ENCODE measurements around the gene CHAF1B. TPM values are rescaled to one million over a fixed set of nuclear protein-coding genes. Genes with fewer than 3 reads are reported as not detected.
A peak's percentile ranks its signal among the peaks of the same experiment; 100 is the strongest.

The CHAF1B gene
- polyA plus RNA-seq, 1 of the 3 experiments (the other 2 are of a cell fraction), result 6.8 TPM

DNA sequence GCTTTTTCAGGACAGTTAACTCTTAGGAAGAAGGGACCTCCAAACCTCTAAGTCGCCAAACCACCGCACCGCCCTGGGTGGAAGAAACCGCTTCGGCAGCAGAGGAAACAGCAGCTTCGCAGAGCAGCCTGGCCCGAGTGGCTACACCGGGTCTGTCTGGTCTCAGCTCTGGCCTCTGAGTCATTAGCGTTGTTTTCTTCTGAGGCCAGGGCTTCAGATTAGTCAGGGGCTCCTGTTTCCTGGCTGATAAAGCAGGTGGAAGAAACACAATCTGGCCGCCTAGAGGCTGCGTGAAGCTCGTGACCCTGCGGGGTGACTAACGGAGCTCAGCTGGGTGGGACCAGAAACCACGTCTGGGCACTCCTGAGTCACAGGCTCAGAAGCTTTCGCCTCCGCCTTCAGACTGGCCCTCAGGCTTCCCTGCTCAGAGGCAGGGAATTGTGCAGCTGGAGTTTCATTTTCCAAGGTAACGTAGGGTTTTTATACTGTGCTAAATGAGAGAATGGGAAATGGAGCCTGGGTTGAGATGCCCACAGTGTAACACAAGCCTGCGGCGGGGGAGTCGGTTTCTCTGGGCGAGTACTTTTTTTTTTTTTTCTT, 44.9 kb downstream of the CHAF1B start:
- peak overlapping the region; percentile 54 to 89 for H3K27ac ChIP-seq (ENCODE audit: low read depth in 2 of 2, low read length in 1 of 2)
- peaks cover 6 to 7% of the 10 kb centered on the region in 2 experiments; a peak in 2 of 4 replicates for H3K4me1 ChIP-seq (ENCODE audit: control insufficient read depth in 1 of 2, insufficient read depth in 2 of 2, low read depth in 1 of 2, low read length in 1 of 2)
- H3K9me3 ChIP-seq, result no peaks in the 10 kb centered on the region
- peak overlapping the region; percentile 4 to 36; a peak in 3 of 4 replicates for H3K4me3 ChIP-seq (ENCODE audit: low read depth in 2 of 2, low read length in 1 of 2)
- H3K9ac ChIP-seq, result peak overlapping the region; percentile 66
- peak overlapping the region; percentile 64 for H3K4me2 ChIP-seq
- DNase-seq, result peak; percentile 65
- peak overlapping the region; percentile 75 for H2AFZ ChIP-seq (ENCODE audit: low read depth)
- POLR2A ChIA-PET, result no interaction called here
- CTCF ChIA-PET, result interaction anchor here (0.8 to 2.1 kb wide), 4 partner anchors 9 to 74 kb away, joined by 3 to 9 read pairs (median 4); no protein-coding TSS in a partner anchor
- 8% methylated on average over 19 of the region's 22 CpGs for WGBS (ENCODE audit: low lambda C conversion rate)
- no peaks in the 10 kb centered on the region for H3K36me3 ChIP-seq (replicated peaks in 1 of 2; ENCODE audit: control insufficient read depth in 1 of 2, insufficient read depth in 2 of 2, low read length in 1 of 2)
- no peaks in the 10 kb centered on the region for H3K9me2 ChIP-seq
- no peaks in the 10 kb centered on the region for H4K20me1 ChIP-seq (ENCODE audit: insufficient read depth)
- peaks cover 12% of the 10 kb centered on the region for H3F3A ChIP-seq (replicated peaks; ENCODE audit: insufficient read depth)
- peaks cover 15% of the 10 kb centered on the region; the same call in 1 of the 2 replicates for H3K79me2 ChIP-seq (ENCODE audit: insufficient read depth)
- no peaks in the 10 kb centered on the region for H3K27me3 ChIP-seq (ENCODE audit: insufficient read depth)
- TF ChIP-seq, protein P1, sequence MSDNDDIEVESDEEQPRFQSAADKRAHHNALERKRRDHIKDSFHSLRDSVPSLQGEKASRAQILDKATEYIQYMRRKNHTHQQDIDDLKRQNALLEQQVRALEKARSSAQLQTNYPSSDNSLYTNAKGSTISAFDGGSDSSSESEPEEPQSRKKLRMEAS (IDR thresholded peaks at IDR 0.05; ENCODE audit: low read depth), result peak; percentile 84
- TF ChIP-seq, protein P2, sequence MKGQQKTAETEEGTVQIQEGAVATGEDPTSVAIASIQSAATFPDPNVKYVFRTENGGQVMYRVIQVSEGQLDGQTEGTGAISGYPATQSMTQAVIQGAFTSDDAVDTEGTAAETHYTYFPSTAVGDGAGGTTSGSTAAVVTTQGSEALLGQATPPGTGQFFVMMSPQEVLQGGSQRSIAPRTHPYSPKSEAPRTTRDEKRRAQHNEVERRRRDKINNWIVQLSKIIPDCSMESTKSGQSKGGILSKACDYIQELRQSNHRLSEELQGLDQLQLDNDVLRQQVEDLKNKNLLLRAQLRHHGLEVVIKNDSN (IDR thresholded peaks at IDR 0.05; ENCODE audit: borderline replicate concordance, low read depth), result peak; percentile 54; the same call in 1 of the 2 replicates
- no peak for TF ChIP-seq MEF2A (IDR thresholded peaks at IDR 0.05; ENCODE audit: borderline replicate concordance, low read depth)
- peak; percentile 67; the same call in 1 of the 2 replicates for TF ChIP-seq FOXM1 (IDR thresholded peaks at IDR 0.05; ENCODE audit: low read depth)
- TF ChIP-seq RAD21 (IDR thresholded peaks at IDR 0.05; ENCODE audit: low read length), result no peak
- TF ChIP-seq, protein P3, sequence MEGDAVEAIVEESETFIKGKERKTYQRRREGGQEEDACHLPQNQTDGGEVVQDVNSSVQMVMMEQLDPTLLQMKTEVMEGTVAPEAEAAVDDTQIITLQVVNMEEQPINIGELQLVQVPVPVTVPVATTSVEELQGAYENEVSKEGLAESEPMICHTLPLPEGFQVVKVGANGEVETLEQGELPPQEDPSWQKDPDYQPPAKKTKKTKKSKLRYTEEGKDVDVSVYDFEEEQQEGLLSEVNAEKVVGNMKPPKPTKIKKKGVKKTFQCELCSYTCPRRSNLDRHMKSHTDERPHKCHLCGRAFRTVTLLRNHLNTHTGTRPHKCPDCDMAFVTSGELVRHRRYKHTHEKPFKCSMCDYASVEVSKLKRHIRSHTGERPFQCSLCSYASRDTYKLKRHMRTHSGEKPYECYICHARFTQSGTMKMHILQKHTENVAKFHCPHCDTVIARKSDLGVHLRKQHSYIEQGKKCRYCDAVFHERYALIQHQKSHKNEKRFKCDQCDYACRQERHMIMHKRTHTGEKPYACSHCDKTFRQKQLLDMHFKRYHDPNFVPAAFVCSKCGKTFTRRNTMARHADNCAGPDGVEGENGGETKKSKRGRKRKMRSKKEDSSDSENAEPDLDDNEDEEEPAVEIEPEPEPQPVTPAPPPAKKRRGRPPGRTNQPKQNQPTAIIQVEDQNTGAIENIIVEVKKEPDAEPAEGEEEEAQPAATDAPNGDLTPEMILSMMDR (IDR thresholded peaks at IDR 0.05), result peak; percentile 39
- no peak for TF ChIP-seq SIN3A (IDR thresholded peaks at IDR 0.05; ENCODE audit: borderline replicate concordance, low read depth, low read length)
- peak; percentile 82; the same call in 1 of the 2 replicates for TF ChIP-seq POLR2AphosphoS5 (IDR thresholded peaks at IDR 0.05; ENCODE audit: low read depth, low read length)
- no peak for TF ChIP-seq GABPA (IDR thresholded peaks at IDR 0.05; ENCODE audit: low read depth)
- peak; percentile 86 for TF ChIP-seq RXRA (IDR thresholded peaks at IDR 0.05; ENCODE audit: borderline replicate concordance, low read depth)
- TF ChIP-seq FOXJ3 (CRISPR knock-in tag; IDR thresholded peaks at IDR 0.05), result no peak
- TF ChIP-seq RCOR1 (IDR thresholded peaks at IDR 0.05; ENCODE audit: low read length), result no peak
- peak in 1 of 2 experiments; percentile 87; a peak in 2 of 4 replicates for TF ChIP-seq EP300 (IDR thresholded peaks at IDR 0.05; ENCODE audit: borderline replicate concordance in 1 of 2, low read depth in 1 of 2, low read length in 1 of 2)
- TF ChIP-seq NFIC (IDR thresholded peaks at IDR 0.05; ENCODE audit: borderline replicate concordance), result peak; percentile 61; the same call in 1 of the 2 replicates
- no peak for TF ChIP-seq NRF1 (IDR thresholded peaks at IDR 0.05; ENCODE audit: low read depth, low read length)
- TF ChIP-seq TCF12 (IDR thresholded peaks at IDR 0.05), result peak; percentile 95
- TF ChIP-seq, protein P4, sequence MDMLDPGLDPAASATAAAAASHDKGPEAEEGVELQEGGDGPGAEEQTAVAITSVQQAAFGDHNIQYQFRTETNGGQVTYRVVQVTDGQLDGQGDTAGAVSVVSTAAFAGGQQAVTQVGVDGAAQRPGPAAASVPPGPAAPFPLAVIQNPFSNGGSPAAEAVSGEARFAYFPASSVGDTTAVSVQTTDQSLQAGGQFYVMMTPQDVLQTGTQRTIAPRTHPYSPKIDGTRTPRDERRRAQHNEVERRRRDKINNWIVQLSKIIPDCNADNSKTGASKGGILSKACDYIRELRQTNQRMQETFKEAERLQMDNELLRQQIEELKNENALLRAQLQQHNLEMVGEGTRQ (IDR thresholded peaks at IDR 0.05; ENCODE audit: borderline replicate concordance, low read depth, low read length), result no peak
- peak; percentile 42; the same call in 1 of the 2 replicates for TF ChIP-seq ELF1 (IDR thresholded peaks at IDR 0.05)
- TF ChIP-seq, protein P5, sequence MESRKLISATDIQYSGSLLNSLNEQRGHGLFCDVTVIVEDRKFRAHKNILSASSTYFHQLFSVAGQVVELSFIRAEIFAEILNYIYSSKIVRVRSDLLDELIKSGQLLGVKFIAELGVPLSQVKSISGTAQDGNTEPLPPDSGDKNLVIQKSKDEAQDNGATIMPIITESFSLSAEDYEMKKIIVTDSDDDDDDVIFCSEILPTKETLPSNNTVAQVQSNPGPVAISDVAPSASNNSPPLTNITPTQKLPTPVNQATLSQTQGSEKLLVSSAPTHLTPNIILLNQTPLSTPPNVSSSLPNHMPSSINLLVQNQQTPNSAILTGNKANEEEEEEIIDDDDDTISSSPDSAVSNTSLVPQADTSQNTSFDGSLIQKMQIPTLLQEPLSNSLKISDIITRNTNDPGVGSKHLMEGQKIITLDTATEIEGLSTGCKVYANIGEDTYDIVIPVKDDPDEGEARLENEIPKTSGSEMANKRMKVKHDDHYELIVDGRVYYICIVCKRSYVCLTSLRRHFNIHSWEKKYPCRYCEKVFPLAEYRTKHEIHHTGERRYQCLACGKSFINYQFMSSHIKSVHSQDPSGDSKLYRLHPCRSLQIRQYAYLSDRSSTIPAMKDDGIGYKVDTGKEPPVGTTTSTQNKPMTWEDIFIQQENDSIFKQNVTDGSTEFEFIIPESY (IDR thresholded peaks at IDR 0.05; ENCODE audit: borderline replicate concordance, low read depth), result peak; percentile 58; the same call in 1 of the 2 replicates
- TF ChIP-seq TEAD4 (IDR thresholded peaks at IDR 0.05; ENCODE audit: borderline replicate concordance, insufficient read depth), result peak; percentile 53; the same call in 1 of the 2 replicates
- TF ChIP-seq SMC3 (IDR thresholded peaks at IDR 0.05; ENCODE audit: low read depth, low read length), result no peak
- TF ChIP-seq MXI1 (IDR thresholded peaks at IDR 0.05; ENCODE audit: low read depth, low read length), result peak; percentile 20; the same call in 1 of the 2 replicates
- peak; percentile 92 for TF ChIP-seq FOSL2 (IDR thresholded peaks at IDR 0.05; ENCODE audit: borderline replicate concordance, low read depth)
- TF ChIP-seq RFX5 (IDR thresholded peaks at IDR 0.05; ENCODE audit: low read length), result no peak
- TF ChIP-seq, protein P6, sequence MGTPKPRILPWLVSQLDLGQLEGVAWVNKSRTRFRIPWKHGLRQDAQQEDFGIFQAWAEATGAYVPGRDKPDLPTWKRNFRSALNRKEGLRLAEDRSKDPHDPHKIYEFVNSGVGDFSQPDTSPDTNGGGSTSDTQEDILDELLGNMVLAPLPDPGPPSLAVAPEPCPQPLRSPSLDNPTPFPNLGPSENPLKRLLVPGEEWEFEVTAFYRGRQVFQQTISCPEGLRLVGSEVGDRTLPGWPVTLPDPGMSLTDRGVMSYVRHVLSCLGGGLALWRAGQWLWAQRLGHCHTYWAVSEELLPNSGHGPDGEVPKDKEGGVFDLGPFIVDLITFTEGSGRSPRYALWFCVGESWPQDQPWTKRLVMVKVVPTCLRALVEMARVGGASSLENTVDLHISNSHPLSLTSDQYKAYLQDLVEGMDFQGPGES (IDR thresholded peaks at IDR 0.05; ENCODE audit: low read depth, low read length), result no peak
- no peak for TF ChIP-seq GATA2 (CRISPR knock-in tag; IDR thresholded peaks at IDR 0.05)

Measured in SK-N-SH (cell line).